HepG2 (cell line): ENCODE measurements around the gene MGAT5. TPM values are rescaled to one million over a fixed set of nuclear protein-coding genes. Genes with fewer than 3 reads are reported as not detected.

Experiments
- ATAC-seq: fragments of 200-7000 bp; cut with Tn5 transposase; 3 replicates; pipeline ENCODE4 v1.9.1; 2020; ENCODE audit warnings: mild to moderate bottlenecking, moderate library complexity
- BruUV-seq: library from RNA; stranded (reverse); fragments of 400-500 nt; replicated peaks from 2 replicates; lab custom pipeline; 2021; lab: Mats Ljungman, UMichigan
- CTCF ChIA-PET: fragments of 300-600 bp; formaldehyde crosslinking; extraction: SDS; loops from one replicate; lab custom pipeline; 2021; ENCODE audit warnings: low total read pairs, inconsistent platforms, low intra/inter-chr PET ratio; lab: Yijun Ruan, JAX
- POLR2A ChIA-PET: fragments of 350-600 bp; sonication (Branson Sonifier 250); formaldehyde crosslinking; loops from one replicate; lab custom pipeline; 2020; ENCODE audit warnings: antibody characterized with exemption, inconsistent platforms; lab: Yijun Ruan, JAX
- DNase-seq: peaks from one replicate; pipeline ENCODE4 v3.0.0-alpha.2; 2015; ENCODE audit warnings: low spot score
- FAIRE-seq: peaks from 3 replicates; lab custom pipeline; 2011; peaks lifted over from hg19 to GRCh38; lab: Jason Lieb, UNC
- H2AFZ ChIP-seq: one replicate; pipeline ENCODE4 v1.6.1; 2011; ENCODE audit warnings: low read length, inconsistent platforms
- H3K27ac ChIP-seq: fragments of 300-600 bp; 3 replicates; pipeline ENCODE4 v1.8.0; 2011; ENCODE audit warnings: mixed run types, mild to moderate bottlenecking, mixed read lengths, low read length, inconsistent platforms; ENCODE audit not compliant: insufficient read depth; ENCODE audit errors: extremely low read length
- H3K27me3 ChIP-seq, 2 experiments: fragments of 200-600 bp in 1 of 2; 2 replicates in 1 of 2; 3 replicates in 1 of 2; pipeline versions ENCODE4 v1.6.0 to v1.8.0; 2011; ENCODE audit warnings: low read length in 2 of 2, mild to moderate bottlenecking in 2 of 2, moderate library complexity in 2 of 2, inconsistent platforms in 1 of 2; ENCODE audit not compliant: insufficient read depth in 2 of 2, control insufficient read depth in 1 of 2
- H3K36me3 ChIP-seq, 2 experiments: fragments of 200-600 bp in 1 of 2; replicated peaks in 1 of 2; 2 replicates in 1 of 2; 3 replicates in 1 of 2; pipeline versions ENCODE4 v1.5.1 to v1.8.0; 2011; ENCODE audit warnings: low read length in 2 of 2, inconsistent platforms in 1 of 2; ENCODE audit not compliant: insufficient read depth in 2 of 2, control insufficient read depth in 1 of 2
- H3K4me1 ChIP-seq: 2 replicates; pipeline ENCODE4 v1.5.1; 2012; ENCODE audit warnings: low read length, inconsistent platforms; ENCODE audit not compliant: insufficient read depth
- H3K4me2 ChIP-seq: 2 replicates; pipeline ENCODE4 v1.6.0; 2011; ENCODE audit warnings: low read depth, low read length, inconsistent platforms
- H3K4me3 ChIP-seq, 3 experiments: fragments of 200-600 bp in 1 of 3; sonication (generic), shearing (Covaris generic) in 1 of 3; replicated peaks in 1 of 3; 2 replicates each; pipeline ENCODE4 v1.5.1; 2011 to 2016; ENCODE audit warnings: low read length in 3 of 3, inconsistent platforms in 2 of 3, low read depth in 2 of 3, mild to moderate bottlenecking in 2 of 3, control low read depth in 1 of 3, mixed read lengths in 1 of 3; ENCODE audit not compliant: insufficient read depth in 1 of 3
- H3K79me2 ChIP-seq: one replicate; pipeline ENCODE4 v1.6.1; 2011; ENCODE audit warnings: low read length, inconsistent platforms; ENCODE audit not compliant: insufficient read depth
- H3K9ac ChIP-seq: 2 replicates; pipeline ENCODE4 v1.6.0; 2011; ENCODE audit warnings: mild to moderate bottlenecking, low read depth, low read length, inconsistent platforms; ENCODE audit not compliant: insufficient read depth
- H3K9me3 ChIP-seq: 2 replicates; pipeline ENCODE4 v1.5.1; 2012; ENCODE audit warnings: mild to moderate bottlenecking, low read length
- H4K20me1 ChIP-seq: 2 replicates; pipeline ENCODE4 v1.6.0; 2011; ENCODE audit warnings: inconsistent platforms, mild to moderate bottlenecking, low read length, moderate library complexity; ENCODE audit not compliant: insufficient read depth
- CHCHD3 ChIP-seq: sonication (generic); formaldehyde crosslinking; IDR thresholded peaks from 2 replicates; pipeline ENCODE4 v1.8.0; 2022; ENCODE audit warnings: mild to moderate bottlenecking, missing genetic modification reagents, moderate library complexity
- ETV6 ChIP-seq: sonication (generic); formaldehyde crosslinking; conservative IDR thresholded peaks from 2 replicates; pipeline ENCODE4 v1.4.0; 2020; ENCODE audit warnings: missing genetic modification reagents
- FOXK2 ChIP-seq: fragments of 450-650 bp; IDR thresholded peaks from 2 replicates; pipeline ENCODE4 v1.6.1; 2016
- NFYC ChIP-seq: IDR thresholded peaks from 2 replicates; pipeline ENCODE4 v1.6.1; 2016; ENCODE audit warnings: missing genetic modification reagents, missing compliant biosample characterization
- NONO ChIP-seq, 2 experiments: fragments of 450-650 bp in 1 of 2; sonication (generic) in 1 of 2; formaldehyde crosslinking in 1 of 2; IDR thresholded peaks in 1 of 2; conservative IDR thresholded peaks in 1 of 2; 2 replicates each; pipeline versions ENCODE4 v1.6.1 to v1.8.0; 2017 to 2022; ENCODE audit warnings: mild to moderate bottlenecking in 1 of 2, missing genetic modification reagents in 1 of 2, moderate library complexity in 1 of 2
- SYNCRIP ChIP-seq: fragments of 200-400 bp; formaldehyde crosslinking; IDR thresholded peaks from 2 replicates; pipeline ENCODE4 v1.6.1; 2018; ENCODE audit warnings: mild to moderate bottlenecking, low read depth, low read length; ENCODE audit not compliant: insufficient read depth
- TAF15 ChIP-seq: fragments of 200-400 bp; formaldehyde crosslinking; IDR thresholded peaks from one replicate; pipeline ENCODE4 v1.6.1; 2018; ENCODE audit warnings: mild to moderate bottlenecking, low read depth, low read length; ENCODE audit not compliant: poor library complexity, severe bottlenecking
- WGBS: methylation state at CpG from one replicate; pipeline ENCODE4 v1.1.6; 2017; ENCODE audit warnings: low lambda C conversion rate; 5-methylcytosine and 5-hydroxymethylcytosine counted together
- in situ Hi-C: cut with HindIII; loops from 2 replicates; pipeline ENCODE4 v1.10.0; 2017; ENCODE audit warnings: low pct_unique_long_range_greater_than_20kb; ENCODE audit not compliant: extremely low pct_ligation_motif_present
- intact Hi-C: fragments of 100-400 bp; cut with micrococcal nuclease; formaldehyde crosslinking; loops from one replicate; pipeline ENCODE4 v1.10.0; 2022; ENCODE audit not compliant: unreplicated experiment
- polyA plus RNA-seq, 8 experiments: library from polyadenylated mRNA; depleted of rRNA in 3 of 8; stranded (reverse) in 7 of 8; unstranded in 1 of 8; fragments of >200 nt; fragmentation: Illumina TruSeq in 4 of 8; extraction: Trizol in 4 of 8; gene quantifications; 2 replicates each; pipeline versions ENCODE4 v1.2.1 to v1.2.3, GENCODE V29; 2011 to 2016; ENCODE audit warnings: low read depth in 4 of 8, missing spikeins in 1 of 8, mixed read lengths in 1 of 8; ENCODE audit not compliant: insufficient read depth in 1 of 8
- total RNA-seq, 5 experiments: library from RNA; depleted of rRNA; stranded (reverse); fragments of >200 nt; fragmentation: Illumina TruSeq; extraction: Trizol; gene quantifications; 2 replicates each; pipeline ENCODE4 v1.2.3, GENCODE V29; 2016; ENCODE audit warnings: low read depth in 1 of 5
- TF ChIP-seq, protein P1 (sequence below): sonication (generic); formaldehyde crosslinking; IDR thresholded peaks from 2 replicates; pipeline ENCODE4 v1.4.0; 2020; ENCODE audit warnings: missing genetic modification reagents
- TF ChIP-seq, protein P2 (sequence below): sonication (generic); formaldehyde crosslinking; IDR thresholded peaks from 2 replicates; pipeline ENCODE4 v1.5.0; 2020; ENCODE audit warnings: mild to moderate bottlenecking, missing genetic modification reagents, borderline replicate concordance

Gene MGAT5
- total and polyA plus RNA-seq, 2 of the 13 experiments (the other 11 are each of a cell fraction or from before 2014, with no cell fraction given) = 33.1 to 60.2 TPM

DNA sequence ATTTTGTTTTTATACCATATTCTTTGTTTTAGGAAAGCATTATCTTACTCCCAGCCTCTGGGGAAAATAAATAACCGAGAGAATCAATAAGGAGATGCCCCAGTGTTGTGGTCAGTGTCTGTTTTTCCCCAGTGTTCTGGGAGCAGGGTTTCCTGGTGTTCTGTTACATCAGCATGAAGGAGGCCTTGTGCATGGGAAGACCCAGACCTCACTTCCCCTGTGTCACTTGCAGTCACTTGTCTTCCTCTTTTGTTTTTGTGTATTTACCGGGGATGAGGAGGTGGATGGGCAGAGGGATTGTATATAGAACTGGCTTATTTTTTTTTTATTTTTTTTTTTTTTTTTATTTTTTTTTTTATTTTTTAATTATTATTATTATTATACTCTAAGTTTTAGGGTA is 45.0 kb upstream of the MGAT5 start (continued):
- TF ChIP-seq, protein P1, sequence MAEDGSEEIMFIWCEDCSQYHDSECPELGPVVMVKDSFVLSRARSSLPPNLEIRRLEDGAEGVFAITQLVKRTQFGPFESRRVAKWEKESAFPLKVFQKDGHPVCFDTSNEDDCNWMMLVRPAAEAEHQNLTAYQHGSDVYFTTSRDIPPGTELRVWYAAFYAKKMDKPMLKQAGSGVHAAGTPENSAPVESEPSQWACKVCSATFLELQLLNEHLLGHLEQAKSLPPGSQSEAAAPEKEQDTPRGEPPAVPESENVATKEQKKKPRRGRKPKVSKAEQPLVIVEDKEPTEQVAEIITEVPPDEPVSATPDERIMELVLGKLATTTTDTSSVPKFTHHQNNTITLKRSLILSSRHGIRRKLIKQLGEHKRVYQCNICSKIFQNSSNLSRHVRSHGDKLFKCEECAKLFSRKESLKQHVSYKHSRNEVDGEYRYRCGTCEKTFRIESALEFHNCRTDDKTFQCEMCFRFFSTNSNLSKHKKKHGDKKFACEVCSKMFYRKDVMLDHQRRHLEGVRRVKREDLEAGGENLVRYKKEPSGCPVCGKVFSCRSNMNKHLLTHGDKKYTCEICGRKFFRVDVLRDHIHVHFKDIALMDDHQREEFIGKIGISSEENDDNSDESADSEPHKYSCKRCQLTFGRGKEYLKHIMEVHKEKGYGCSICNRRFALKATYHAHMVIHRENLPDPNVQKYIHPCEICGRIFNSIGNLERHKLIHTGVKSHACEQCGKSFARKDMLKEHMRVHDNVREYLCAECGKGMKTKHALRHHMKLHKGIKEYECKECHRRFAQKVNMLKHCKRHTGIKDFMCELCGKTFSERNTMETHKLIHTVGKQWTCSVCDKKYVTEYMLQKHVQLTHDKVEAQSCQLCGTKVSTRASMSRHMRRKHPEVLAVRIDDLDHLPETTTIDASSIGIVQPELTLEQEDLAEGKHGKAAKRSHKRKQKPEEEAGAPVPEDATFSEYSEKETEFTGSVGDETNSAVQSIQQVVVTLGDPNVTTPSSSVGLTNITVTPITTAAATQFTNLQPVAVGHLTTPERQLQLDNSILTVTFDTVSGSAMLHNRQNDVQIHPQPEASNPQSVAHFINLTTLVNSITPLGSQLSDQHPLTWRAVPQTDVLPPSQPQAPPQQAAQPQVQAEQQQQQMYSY (CRISPR knock-in tag) = no peak

DNA sequence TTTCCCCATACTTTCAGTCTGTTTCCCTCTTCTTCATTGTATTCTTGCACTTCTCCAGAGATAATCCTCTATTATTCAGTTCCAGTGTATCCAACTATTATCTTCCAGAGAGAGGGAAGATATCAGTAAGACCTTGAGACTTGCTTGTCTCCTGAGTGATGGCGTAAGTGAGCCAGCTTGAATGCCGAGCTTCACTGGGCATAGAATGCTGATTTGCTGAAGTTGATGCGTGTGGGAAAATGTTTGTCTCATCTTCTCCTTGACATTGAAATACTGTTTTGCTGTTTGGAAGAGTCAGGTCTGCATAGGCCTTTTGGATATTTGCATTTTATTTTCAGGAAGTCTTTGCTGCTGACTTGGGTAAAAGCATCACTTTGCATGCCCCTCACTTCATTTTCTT is 41.1 kb upstream of the MGAT5 start:
- H3K36me3 ChIP-seq = peaks cover 0 to 1% of the 10 kb centered on the region in 2 experiments; a peak in 1 of 5 replicates
- no peaks in the 10 kb centered on the region for H3K27me3 ChIP-seq
- no peak overlapping the region for H3K27ac ChIP-seq
- no peak for FAIRE-seq
- ChIA-PET CTCF (no interaction called here), POLR2A (interaction anchor here (0.9 kb wide), 1 partner anchor 94 kb away, joined by 3 read pairs; no protein-coding TSS in a partner anchor)
- H3K79me2 ChIP-seq = peaks cover 37% of the 10 kb centered on the region
- no TSS peak for BruUV-seq
- H3K4me2 ChIP-seq = no peak overlapping the region
- 0 out of 2 replicates have a peak, but pooled peaks cover 2% of the 10 kb centered on the region for H4K20me1 ChIP-seq
- H2AFZ ChIP-seq = no peak overlapping the region
- intact Hi-C loops (no loop called here), in situ Hi-C loops (loop anchor here (25.0 kb wide), 1 partner anchor 325 kb away; no protein-coding TSS in a partner anchor)
- whole genome bisulfite sequencing = 97% methylated on average over 3 of the region's 3 CpGs
- H3K9ac ChIP-seq = no peak overlapping the region
- no peak for ATAC-seq
- no peaks in the 10 kb centered on the region for H3K4me1 ChIP-seq
- no peak overlapping the region for H3K4me3 ChIP-seq
- no peaks in the 10 kb centered on the region for H3K9me3 ChIP-seq
- DNase-seq = no peak
- TF ChIP-seq SYNCRIP (no peak), CHCHD3 (CRISPR knock-in tag) (no peak), NONO (IDR thresholded peaks at IDR 0.05) (no peak), NONO (CRISPR knock-in tag; conservative IDR thresholded peaks at IDR 0.05) (no peak), TAF15 (no peak), NFYC (no peak), FOXK2 (no peak), ETV6 (CRISPR knock-in tag) (no peak)
- TF ChIP-seq, protein P2, sequence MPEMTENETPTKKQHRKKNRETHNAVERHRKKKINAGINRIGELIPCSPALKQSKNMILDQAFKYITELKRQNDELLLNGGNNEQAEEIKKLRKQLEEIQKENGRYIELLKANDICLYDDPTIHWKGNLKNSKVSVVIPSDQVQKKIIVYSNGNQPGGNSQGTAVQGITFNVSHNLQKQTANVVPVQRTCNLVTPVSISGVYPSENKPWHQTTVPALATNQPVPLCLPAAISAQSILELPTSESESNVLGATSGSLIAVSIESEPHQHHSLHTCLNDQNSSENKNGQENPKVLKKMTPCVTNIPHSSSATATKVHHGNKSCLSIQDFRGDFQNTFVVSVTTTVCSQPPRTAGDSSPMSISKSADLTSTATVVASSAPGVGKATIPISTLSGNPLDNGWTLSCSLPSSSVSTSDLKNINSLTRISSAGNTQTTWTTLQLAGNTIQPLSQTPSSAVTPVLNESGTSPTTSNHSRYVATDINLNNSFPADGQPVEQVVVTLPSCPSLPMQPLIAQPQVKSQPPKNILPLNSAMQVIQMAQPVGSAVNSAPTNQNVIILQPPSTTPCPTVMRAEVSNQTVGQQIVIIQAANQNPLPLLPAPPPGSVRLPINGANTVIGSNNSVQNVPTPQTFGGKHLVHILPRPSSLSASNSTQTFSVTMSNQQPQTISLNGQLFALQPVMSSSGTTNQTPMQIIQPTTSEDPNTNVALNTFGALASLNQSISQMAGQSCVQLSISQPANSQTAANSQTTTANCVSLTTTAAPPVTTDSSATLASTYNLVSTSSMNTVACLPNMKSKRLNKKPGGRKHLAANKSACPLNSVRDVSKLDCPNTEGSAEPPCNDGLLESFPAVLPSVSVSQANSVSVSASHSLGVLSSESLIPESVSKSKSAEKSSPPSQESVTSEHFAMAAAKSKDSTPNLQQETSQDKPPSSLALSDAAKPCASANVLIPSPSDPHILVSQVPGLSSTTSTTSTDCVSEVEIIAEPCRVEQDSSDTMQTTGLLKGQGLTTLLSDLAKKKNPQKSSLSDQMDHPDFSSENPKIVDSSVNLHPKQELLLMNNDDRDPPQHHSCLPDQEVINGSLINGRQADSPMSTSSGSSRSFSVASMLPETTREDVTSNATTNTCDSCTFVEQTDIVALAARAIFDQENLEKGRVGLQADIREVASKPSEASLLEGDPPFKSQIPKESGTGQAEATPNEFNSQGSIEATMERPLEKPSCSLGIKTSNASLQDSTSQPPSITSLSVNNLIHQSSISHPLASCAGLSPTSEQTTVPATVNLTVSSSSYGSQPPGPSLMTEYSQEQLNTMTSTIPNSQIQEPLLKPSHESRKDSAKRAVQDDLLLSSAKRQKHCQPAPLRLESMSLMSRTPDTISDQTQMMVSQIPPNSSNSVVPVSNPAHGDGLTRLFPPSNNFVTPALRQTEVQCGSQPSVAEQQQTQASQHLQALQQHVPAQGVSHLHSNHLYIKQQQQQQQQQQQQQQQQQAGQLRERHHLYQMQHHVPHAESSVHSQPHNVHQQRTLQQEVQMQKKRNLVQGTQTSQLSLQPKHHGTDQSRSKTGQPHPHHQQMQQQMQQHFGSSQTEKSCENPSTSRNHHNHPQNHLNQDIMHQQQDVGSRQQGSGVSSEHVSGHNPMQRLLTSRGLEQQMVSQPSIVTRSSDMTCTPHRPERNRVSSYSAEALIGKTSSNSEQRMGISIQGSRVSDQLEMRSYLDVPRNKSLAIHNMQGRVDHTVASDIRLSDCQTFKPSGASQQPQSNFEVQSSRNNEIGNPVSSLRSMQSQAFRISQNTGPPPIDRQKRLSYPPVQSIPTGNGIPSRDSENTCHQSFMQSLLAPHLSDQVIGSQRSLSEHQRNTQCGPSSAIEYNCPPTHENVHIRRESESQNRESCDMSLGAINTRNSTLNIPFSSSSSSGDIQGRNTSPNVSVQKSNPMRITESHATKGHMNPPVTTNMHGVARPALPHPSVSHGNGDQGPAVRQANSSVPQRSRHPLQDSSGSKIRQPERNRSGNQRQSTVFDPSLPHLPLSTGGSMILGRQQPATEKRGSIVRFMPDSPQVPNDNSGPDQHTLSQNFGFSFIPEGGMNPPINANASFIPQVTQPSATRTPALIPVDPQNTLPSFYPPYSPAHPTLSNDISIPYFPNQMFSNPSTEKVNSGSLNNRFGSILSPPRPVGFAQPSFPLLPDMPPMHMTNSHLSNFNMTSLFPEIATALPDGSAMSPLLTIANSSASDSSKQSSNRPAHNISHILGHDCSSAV = no peak
